ENCODE data around the gene DDIT4.
A peak's percentile ranks its signal among the peaks of the same experiment; 100 is the strongest.
"Not testable (repeated sequence)": the region's sequence is repeated elsewhere in the genome, so short reads cannot be mapped to it uniquely, and the experiment has no call there.

DDIT4 gene

DNA sequence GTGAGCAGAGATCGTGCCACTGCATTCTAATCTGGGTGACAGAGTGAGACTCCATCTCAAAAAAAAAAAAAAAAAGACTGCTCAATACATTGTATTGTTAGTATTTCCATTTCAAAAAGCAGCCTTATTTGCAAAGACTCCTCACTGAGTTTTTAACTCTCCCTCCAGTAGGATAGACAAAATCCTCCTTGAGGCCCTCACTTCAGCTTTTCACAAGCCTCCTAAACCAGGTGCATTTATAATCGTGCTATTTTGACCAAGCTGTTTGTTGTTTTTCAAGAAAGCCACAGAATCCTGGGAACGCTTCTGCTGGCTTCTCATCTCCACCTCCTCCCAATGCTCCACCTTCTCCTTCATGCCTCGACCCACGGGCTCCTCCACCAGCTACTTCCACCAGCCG lies 6.3 kb upstream of the DDIT4 start:
- no peak overlapping the region for H3K4me3 ChIP-seq (ENCODE audit: low read depth, low read length)

DNA sequence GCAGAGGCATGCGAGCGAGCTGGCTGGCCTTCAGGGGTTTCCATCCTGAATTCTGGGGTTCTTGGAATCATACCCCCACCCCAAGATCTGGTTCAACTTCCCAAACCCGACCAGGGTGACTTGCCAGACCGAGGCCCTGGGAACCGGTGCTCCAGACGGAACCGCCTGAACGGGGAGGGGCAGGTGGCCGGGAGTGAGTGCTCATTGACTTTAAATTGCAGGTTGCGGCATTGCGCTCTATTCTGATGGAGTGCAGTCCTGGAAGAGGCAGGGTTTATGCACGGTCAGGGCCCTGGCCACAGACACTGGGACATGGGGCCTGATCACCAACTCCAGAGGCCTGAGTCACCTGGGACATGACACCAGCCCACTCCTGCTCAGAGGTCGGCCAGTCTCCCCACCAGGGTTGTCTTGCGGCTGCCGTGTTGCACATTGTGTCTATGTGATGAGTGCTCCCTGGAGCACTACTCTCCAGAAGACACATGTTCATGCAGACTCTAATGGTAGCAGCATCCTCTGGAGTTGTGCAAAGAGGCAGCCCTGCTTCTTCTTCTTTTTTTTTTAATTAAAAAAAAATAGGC lies 5.8 kb upstream of the DDIT4 start:
- H3K4me3 ChIP-seq (ENCODE audit: low read depth, low read length): no peak overlapping the region

DNA sequence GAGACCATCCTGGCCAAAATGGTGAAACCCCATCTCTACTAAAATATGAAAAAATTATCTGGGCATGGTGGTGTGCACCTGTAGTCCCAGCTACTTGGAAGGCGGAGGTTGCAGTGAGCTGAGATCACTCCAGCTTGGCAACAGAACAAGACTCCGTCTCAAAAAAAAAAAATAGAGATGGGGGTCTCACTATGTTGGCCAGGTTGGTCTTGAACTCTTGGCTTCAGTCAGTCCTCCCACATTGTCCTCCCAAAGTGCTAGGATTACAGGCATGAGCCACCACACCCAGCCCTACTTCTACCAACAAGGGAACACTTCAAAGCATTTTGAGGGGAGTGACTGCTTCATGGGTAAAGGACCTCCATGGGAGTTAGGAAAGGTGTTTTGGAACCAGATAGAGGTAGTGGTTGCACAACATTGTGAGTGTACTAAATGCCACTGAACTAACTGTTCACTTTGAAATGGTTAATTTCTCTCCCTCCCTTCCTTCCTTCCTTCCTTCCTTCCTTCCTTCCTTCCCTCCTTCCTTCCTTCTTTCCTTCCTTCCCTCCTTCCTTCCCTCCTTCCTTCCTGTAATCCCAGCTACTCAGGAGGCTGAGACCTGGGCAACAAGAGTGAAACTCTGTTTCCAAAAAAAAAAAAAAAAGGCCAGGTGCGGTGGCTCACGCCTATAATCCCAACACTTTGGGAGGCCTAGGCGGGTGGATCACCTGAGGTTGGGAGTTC lies 5.1 kb upstream of the DDIT4 start:
- not testable (repeated sequence) for H3K4me3 ChIP-seq (ENCODE audit: low read depth, low read length)

DNA sequence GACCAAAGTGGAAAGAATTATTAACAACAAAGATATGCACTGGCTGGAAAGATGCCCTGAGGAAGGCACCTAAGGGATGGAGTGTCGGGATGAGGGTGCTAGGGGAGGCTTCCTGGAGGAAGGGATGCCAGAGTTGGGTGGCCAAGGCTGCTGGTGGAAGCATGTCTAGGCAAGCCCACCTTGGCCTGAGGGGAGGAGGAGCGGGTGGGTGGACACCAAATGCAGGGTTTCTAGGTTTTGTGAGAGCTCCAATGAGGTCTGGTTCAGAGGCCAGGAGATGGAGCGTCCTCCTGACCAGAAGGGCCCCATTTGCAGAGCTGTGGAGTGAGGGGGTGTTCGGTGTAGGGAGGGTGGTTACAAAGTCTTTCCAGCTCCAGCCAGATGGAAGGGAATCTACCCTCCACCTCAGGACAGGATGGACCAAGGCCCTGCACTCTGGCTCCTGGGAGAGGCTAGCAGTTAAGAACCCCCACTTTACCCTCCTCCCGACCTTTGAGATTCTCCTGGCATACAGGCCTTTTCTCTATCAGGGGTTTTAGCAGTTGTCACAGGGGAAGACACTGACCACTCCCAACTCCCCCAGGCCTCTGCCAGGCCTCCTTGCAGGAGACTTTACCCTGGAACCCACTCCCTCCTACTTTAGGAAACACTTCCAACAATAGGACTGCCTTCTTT lies 3.0 kb upstream of the DDIT4 start:
- no peak overlapping the region for H3K4me3 ChIP-seq (ENCODE audit: low read depth, low read length)

DNA sequence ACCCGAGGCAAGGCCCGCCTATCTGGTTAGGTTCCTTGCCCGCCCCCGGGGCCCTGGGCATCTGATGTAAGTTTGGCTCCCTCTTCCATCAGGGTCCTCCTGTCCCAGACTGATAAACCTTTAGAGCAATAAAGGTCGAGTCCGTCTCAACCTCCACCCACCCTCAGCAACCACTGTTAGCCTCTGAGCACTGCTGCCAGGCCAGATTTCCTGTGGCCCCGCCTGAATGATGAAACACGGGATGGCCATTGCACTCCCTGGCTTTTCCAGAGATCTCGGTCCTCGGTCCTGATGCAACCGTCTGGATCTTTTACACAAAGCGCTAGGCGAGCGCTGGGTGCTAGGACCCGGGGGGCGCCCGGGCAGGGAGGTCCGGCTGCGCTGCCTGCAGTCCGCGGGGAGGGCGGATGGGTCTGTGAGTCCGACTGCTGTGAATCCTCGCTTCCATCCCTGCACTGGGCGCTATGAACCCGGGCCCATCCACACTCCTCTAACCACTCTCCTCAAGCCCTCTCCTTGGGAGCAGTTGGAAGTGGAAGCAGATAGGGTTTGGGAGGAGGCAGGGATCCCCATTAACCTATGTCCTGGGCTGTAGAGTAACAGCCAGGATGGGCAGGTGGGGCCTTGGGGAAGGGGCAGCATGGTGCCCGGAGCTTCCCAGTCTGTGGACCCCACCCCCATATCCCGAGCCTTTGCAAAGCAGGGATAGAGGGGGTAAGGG lies 875 bp upstream of the DDIT4 start:
- H3K4me3 ChIP-seq (ENCODE audit: low read depth, low read length): peak overlapping the region; percentile 61

DNA sequence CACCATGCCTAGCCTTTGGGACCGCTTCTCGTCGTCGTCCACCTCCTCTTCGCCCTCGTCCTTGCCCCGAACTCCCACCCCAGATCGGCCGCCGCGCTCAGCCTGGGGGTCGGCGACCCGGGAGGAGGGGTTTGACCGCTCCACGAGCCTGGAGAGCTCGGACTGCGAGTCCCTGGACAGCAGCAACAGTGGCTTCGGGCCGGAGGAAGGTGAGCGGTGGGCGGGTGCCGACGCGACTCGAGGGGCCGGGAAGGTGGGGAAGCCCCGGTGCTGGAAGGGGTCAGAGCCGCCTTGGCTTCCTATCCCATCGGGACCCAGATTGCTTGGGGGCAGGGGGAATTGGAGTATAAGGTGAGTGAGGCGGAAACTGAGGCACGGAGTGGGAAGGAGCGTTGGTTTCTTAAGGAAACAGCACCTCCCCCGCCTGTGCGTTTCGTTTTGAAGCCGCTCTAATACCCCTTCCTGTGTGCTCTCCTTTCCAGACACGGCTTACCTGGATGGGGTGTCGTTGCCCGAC lies 547 bp downstream of the DDIT4 start:
- H3K4me3 ChIP-seq (ENCODE audit: low read depth, low read length): peak overlapping the region; percentile 99

DNA sequence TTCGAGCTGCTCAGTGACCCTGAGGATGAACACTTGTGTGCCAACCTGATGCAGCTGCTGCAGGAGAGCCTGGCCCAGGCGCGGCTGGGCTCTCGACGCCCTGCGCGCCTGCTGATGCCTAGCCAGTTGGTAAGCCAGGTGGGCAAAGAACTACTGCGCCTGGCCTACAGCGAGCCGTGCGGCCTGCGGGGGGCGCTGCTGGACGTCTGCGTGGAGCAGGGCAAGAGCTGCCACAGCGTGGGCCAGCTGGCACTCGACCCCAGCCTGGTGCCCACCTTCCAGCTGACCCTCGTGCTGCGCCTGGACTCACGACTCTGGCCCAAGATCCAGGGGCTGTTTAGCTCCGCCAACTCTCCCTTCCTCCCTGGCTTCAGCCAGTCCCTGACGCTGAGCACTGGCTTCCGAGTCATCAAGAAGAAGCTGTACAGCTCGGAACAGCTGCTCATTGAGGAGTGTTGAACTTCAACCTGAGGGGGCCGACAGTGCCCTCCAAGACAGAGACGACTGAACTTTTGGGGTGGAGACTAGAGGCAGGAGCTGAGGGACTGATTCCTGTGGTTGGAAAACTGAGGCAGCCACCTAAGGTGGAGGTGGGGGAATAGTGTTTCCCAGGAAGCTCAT lies 1.1 kb downstream of the DDIT4 start:
- peak overlapping the region; percentile 99 for H3K4me3 ChIP-seq (ENCODE audit: low read depth, low read length)

DNA sequence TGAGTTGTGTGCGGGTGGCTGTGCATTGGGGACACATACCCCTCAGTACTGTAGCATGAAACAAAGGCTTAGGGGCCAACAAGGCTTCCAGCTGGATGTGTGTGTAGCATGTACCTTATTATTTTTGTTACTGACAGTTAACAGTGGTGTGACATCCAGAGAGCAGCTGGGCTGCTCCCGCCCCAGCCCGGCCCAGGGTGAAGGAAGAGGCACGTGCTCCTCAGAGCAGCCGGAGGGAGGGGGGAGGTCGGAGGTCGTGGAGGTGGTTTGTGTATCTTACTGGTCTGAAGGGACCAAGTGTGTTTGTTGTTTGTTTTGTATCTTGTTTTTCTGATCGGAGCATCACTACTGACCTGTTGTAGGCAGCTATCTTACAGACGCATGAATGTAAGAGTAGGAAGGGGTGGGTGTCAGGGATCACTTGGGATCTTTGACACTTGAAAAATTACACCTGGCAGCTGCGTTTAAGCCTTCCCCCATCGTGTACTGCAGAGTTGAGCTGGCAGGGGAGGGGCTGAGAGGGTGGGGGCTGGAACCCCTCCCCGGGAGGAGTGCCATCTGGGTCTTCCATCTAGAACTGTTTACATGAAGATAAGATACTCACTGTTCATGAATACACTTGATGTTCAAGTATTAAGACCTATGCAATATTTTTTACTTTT lies 1.8 kb downstream of the DDIT4 start:
- peak overlapping the region; percentile 99 for H3K4me3 ChIP-seq (ENCODE audit: low read depth, low read length)

DNA sequence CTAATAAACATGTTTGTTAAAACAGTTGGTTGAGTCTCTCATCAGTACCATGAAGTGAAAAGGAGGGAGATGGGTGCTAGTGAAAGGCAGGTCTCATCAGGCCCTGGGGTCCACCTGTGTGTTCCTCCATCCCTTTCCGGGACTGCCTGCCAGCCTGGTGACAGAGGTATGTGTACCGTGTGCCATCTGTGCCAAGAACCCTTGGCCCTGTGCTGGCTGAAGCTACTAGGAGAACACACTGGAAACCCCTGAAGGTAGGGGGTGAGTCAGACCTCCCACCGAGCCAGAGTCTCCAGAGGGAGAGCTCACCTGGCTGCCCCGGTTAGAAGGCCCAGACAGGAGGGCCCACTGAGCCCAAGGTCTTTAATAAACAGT lies 2.3 kb downstream of the DDIT4 start:
- H3K4me3 ChIP-seq (ENCODE audit: low read depth, low read length): peak overlapping the region; percentile 99

DNA sequence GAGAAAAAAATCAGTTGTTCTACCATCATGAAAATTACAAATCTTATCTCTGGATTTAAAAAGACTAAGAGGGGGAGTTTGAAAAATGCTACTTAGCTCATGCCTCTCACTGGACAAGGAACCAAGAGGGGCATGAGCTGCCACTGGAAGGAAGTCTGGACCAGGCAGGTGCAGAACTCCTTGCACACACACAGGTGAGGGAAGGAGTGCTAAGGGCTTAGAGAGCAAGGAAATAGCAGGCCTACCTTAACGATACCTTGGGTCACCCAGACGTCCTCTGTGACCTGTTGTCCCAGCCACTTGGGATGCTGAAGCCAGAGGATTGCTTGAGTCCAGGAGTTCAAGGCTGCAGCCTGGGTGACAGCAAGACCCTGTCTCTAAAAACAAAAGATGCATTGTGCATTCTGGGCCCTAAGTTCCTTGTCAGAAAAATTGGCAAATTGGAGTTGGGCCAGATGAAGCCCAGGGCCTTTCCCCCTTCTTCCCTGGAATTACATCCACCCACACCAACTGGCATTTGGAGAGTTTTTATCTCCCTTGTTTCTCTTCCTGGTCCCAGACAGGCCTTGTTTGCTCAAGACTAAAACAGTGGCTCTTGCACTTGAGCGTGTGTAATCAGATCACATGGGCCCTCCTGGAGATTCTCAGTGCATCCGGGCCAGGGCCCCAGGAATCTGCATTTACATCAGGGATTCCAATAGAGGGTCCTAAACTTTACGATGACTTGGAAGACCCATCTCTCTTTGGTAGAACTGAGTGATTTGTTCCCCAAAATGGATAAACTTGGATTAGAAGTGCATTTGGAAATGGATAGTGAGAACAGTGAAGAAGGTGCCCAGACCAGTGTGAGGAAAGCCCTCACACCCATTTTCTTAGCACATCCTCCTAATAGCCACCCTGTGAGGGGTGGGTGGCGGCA lies 3.0 kb downstream of the DDIT4 start:
- no peak overlapping the region for H3K4me3 ChIP-seq (ENCODE audit: low read depth, low read length)

DNA sequence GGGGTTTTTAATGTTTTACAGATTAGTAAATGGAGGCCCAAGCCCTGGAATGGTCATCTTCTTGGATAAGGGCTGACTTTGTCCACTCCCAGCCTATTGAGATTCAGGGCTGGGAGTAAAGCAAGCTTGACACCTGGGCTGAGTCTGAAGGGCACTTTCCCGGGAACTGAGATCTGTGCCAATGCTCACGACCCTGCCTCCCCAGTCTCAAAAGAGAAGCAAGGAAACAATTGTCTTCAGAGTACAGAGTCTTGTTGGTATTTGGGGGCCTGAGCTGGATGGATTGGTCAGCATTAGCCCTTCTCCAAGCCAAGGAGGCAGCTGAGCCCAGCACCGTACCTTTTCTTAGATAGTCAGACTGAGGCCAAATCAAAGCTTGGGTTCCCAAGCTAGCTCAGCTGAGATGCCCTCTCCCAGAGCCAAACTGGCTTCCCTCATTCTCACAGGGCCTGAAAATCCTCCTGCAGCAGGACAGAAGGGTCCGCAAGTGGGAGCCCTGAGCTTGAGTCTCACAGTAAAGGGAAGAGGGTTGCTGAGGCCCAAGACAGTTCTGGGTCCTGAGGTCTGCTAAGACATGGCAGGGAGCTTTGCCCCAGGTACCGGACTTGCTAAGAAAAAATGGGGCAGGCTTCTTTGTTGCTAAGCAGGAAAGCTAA lies 3.7 kb downstream of the DDIT4 start:
- no peak overlapping the region for H3K4me3 ChIP-seq (ENCODE audit: low read depth, low read length)

DNA sequence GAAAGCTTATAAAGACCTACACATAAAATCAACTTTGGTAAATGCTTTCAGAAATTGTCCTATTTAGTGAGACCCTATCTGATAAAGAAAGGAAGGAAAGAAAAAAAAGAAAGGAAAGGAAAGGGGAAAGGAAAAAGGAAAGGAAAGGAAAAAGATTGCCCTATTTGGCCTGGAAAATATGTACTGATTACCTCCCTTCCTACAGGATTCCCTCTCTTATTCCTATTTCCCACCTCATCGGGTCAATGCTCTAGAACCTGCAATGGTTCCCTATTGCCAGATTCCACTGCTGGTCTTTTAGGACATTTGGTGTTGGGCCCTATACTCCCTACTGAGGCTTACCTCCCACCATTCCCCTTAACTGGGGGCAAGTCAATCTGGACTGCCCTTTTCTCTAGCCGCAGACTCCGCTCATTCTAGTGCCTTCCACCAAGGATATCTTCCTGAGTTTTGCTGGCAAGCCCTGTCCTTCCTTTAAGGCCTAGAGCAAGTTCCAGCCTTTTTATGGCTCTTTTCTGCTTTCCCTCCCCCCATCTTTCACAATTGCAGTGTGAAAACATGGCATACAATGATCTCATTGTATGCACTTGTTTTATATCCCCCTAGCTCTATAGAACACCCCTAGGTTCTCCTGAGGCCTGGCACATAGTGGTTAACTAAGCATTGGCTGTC lies 4.4 kb downstream of the DDIT4 start:
- no peak overlapping the region for H3K4me3 ChIP-seq (ENCODE audit: low read depth, low read length)

DNA sequence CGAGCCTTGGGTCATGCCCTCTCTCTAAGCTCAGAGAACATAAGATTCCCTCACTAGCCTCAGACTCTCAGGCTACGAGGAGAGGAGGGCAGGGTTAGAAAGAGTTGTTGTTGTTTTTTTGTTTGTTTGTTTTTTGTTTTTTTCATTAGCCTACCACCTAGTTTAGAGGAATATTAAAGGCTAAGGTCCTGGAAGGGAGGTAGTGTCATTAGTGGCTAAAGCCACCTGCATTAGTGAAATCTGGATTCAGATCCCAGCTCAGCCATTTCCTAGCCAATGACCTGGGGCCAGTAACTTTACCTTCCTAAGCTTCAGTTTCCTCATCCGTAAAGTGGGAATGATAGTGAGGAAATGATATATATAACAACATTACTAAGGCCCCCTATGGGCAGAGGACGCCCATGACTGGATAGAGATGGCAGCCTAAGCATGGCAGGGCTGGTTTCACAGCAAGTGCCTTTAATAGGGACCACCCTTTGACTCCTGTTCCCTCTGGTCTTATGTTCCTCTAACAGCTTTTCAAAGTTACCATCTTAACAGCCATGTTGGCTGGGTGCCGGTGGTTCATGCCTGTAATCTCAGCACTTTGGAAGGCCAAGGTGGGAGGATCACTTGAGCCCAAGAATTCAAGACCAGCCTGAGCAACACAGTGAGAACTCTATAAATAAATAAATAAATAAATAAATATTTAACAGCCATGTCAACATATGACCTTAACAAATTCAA lies 5.1 kb downstream of the DDIT4 start:
- no peak overlapping the region for H3K4me3 ChIP-seq (ENCODE audit: low read depth, low read length)

DNA sequence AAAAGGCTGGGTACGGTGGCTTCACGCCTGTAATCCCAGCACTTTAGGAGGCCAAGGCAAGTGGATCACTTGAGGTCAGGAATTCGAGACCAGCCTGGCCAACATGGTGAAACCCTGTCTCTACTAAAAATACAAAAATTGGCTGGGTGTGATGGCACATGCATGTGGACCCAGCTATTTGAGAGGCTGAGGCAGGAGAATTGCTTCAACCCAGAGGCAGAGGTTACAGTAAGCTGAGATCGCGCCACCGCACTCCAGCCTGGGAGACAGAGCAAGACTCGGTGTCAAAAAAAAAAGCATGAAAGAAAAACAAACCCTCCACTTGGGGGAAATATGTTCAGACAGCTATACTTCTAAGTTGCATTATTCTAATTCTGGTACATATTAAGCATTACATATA lies 5.9 kb downstream of the DDIT4 start:
- H3K4me3 ChIP-seq (ENCODE audit: low read depth, low read length): not testable (repeated sequence)

DNA sequence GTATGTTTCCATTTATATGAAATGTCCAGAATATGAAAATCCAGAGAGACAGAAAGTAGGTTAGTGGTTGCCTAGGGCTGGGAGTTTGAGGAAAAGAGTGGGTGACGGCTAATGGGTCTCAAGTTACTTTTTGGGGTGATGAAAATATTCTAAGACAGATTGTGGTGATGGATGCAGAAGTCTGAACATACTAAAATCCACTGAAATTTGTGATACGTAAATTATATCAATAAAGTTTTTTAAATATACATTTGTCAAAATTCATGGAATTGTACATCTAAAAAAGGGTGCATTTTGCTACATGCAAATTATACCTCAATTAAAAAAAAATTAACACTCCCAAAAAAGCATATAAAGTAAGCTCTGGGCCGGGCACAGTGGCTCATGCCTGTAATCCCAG lies 9.4 kb downstream of the DDIT4 start:
- no peak overlapping the region for H3K4me3 ChIP-seq (ENCODE audit: low read depth, low read length)

DNA sequence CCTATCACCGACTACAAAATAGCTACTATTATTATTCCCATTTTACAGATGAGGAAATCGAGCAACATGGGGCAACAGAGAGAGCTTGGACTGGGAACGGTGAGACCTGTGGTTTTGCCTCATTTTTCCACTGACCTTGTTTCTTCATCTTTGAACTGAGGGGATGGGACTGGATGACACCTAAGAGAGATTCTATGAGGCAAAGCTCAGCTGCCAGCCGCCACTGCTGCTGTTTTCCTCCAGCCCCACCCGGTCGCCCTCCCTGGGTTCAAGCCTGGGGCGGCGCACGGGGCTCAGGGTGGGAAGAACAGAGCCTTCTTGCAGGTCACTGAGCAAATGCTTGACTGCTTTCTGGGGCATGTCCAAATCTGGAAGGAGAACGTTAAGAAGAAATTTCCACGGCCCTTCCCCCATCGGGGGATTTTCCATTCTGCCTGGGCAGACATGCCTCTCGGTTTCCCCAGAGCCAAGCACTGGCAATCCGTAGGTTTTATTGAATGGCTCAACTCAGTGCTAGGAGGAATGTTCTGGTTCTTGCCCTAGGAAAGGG lies 12.3 kb downstream of the DDIT4 start:
- H3K4me3 ChIP-seq (ENCODE audit: low read depth, low read length): no peak overlapping the region

DNA sequence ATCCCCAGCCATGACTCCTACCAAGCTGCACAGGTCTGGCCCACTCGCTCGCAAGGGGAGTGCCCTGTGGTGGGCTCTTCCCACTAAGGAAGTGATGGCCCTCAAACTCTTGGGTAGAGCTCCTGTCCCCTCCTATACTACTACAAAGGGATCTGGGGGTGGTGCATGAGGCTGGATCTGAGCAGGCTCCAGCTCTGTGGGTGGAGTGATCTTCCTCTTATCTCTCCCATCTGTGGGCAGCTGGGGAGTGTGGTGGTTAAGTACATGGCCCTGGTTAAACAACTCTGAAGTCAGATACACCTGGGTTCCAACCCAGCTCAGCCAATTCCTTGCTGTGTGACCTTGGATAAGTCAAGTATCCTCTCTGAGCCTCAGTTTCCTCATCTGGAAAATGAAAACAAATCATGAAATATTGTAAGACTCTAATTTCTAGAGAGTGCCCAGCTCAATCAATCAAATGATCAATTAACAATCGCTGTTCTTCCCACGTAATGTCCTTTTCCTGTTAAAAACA lies 17.4 kb downstream of the DDIT4 start:
- no peak overlapping the region for H3K4me3 ChIP-seq (ENCODE audit: low read depth, low read length)
